Thyroid gland (tissue), 4 donors: ENCODE results near the gene PTPRH. TPM values are rescaled to one million over a fixed set of nuclear protein-coding genes. Genes with fewer than 3 reads are reported as not detected.
"Not testable (repeated sequence)": the region's sequence is repeated elsewhere in the genome, so short reads cannot be mapped to it uniquely, and the experiment has no call there.

Experiments
- DNase-seq, 2 donors: peaks; one replicate each; pipeline ENCODE4 v3.0.0-alpha.2; 2019
- H3K27ac ChIP-seq, 3 donors: fragments of 200-600 bp; sonication (generic); 1 replicate in 2 of 3; 2 replicates in 1 of 3; pipeline ENCODE4 v1.5.1; 2016 to 2019; ENCODE audit warnings: mild to moderate bottlenecking in 1 of 3, moderate library complexity in 1 of 3
- H3K27me3 ChIP-seq: fragments of 200-600 bp; sonication (generic); one replicate; pipeline ENCODE4 v1.5.1; 2019
- H3K36me3 ChIP-seq, 2 donors: fragments of 200-600 bp; sonication (generic); one replicate each; pipeline ENCODE4 v1.5.1; 2016 to 2019
- H3K4me1 ChIP-seq, 2 donors: fragments of 200-600 bp; sonication (generic); one replicate each; pipeline ENCODE4 v1.5.1; 2017 to 2019
- H3K4me3 ChIP-seq, 3 donors: fragments of 200-600 bp; sonication (generic); replicated peaks in 1 of 3; 1 replicate in 2 of 3; 2 replicates in 1 of 3; pipeline ENCODE4 v1.5.1; 2016; ENCODE audit warnings: mild to moderate bottlenecking in 1 of 3
- H3K9me3 ChIP-seq: fragments of 200-600 bp; sonication (generic); one replicate; pipeline ENCODE4 v1.5.1; 2017
- POLR2A ChIP-seq, 2 donors: fragments of 450-650 bp; IDR thresholded peaks; one replicate each; pipeline ENCODE4 v1.6.1; 2017; ENCODE audit warnings: antibody characterized with exemption in 2 of 2, mild to moderate bottlenecking in 2 of 2, moderate library complexity in 1 of 2
- WGBS, 2 donors: methylation state at CpG; one replicate each; pipeline ENCODE4 v1.1.5; 2017; 5-methylcytosine and 5-hydroxymethylcytosine counted together
- intact Hi-C: fragments of 100-400 bp; cut with DNase I; formaldehyde crosslinking; loops from one replicate; pipeline ENCODE4 v1.15.1; 2023
- total RNA-seq, 4 donors: library from RNA; depleted of rRNA; stranded (reverse); fragments of >200 nt; gene quantifications; one replicate each; pipeline ENCODE4 v1.2.3, GENCODE V29; 2016
- TF ChIP-seq, protein P1 (sequence below), 6 experiments: fragments of 200-600 bp in 3 of 6; fragments of 450-650 bp in 3 of 6; sonication (generic) in 3 of 6; IDR thresholded peaks; one replicate each; pipeline ENCODE4 v1.5.1; 2016 to 2019; ENCODE audit warnings: antibody characterized with exemption in 6 of 6, mild to moderate bottlenecking in 2 of 6, inconsistent platforms in 1 of 6, moderate library complexity in 1 of 6

The PTPRH gene
- total RNA-seq, 4 donors from 2014 or later, result 0.11 to 2.6 (median 0.54) TPM; not detected in 1

DNA sequence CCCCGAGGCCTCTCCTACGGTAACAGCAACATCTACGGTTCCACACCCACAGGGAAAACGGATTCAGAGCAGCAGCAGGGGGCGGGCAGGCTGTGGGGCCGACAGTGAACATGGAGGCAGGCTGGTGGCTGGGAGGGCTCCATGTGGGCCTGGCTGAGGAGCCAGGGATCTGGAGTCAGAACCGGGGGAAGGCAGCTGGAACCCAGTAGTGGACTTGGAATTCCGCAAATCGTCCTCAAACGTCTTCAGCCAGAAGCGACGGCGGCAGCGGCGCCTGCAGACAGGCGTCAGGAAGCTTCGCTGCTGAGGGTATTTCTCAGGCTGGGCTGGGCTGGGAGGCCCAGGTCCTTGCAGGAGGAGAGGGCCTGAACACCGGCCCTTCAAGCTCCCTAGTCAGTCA lies 17.5 kb upstream of the PTPRH start:
- no peak overlapping the region for H3K27ac ChIP-seq
- TF ChIP-seq POLR2A (IDR thresholded peaks at IDR 0.05), result no peak
- TF ChIP-seq, protein P1, sequence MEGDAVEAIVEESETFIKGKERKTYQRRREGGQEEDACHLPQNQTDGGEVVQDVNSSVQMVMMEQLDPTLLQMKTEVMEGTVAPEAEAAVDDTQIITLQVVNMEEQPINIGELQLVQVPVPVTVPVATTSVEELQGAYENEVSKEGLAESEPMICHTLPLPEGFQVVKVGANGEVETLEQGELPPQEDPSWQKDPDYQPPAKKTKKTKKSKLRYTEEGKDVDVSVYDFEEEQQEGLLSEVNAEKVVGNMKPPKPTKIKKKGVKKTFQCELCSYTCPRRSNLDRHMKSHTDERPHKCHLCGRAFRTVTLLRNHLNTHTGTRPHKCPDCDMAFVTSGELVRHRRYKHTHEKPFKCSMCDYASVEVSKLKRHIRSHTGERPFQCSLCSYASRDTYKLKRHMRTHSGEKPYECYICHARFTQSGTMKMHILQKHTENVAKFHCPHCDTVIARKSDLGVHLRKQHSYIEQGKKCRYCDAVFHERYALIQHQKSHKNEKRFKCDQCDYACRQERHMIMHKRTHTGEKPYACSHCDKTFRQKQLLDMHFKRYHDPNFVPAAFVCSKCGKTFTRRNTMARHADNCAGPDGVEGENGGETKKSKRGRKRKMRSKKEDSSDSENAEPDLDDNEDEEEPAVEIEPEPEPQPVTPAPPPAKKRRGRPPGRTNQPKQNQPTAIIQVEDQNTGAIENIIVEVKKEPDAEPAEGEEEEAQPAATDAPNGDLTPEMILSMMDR (IDR thresholded peaks at IDR 0.05), result no peak
- DNase-seq, result no peak
- intact Hi-C loops, result no loop called here
- peaks cover 6 to 34% of the 10 kb centered on the region in 2 donors for H3K4me1 ChIP-seq
- H3K36me3 ChIP-seq, result peaks cover 16 to 29% of the 10 kb centered on the region in 2 donors
- H3K9me3 ChIP-seq, result no peaks in the 10 kb centered on the region
- WGBS, 2 donors, result 76 to 84% methylated on average over 17 to 18 of the region's 18 CpGs
- H3K4me3 ChIP-seq, result no peak overlapping the region
- no peaks in the 10 kb centered on the region for H3K27me3 ChIP-seq

DNA sequence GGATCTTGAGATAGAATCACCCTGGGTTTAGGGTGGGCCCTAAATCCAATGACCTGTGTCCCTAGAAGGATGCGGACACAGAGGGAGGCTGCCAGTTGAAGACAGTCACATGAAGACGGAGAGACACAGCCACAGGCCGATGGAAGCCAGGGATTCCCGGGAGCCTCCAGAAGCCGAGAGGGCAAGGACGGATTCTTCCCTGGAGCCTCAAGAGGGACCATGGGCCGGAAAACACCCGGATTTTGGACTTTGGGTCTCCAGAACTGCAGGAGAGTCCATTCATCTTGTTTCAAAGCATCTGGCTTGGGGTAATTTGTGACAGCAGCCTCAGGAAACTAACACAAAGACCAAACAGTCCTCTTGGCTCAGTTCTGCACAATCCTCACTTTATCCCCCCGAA lies 17.0 kb upstream of the PTPRH start:
- no peak for DNase-seq
- peaks cover 6 to 29% of the 10 kb centered on the region in 2 donors for H3K4me1 ChIP-seq
- intact Hi-C loops, result no loop called here
- TF ChIP-seq POLR2A (IDR thresholded peaks at IDR 0.05), result no peak
- 79 to 91% methylated on average over 6 to 9 of the region's 9 CpGs for WGBS, 2 donors
- H3K27me3 ChIP-seq, result no peaks in the 10 kb centered on the region
- peaks cover 11 to 24% of the 10 kb centered on the region in 2 donors for H3K36me3 ChIP-seq
- no peaks in the 10 kb centered on the region for H3K9me3 ChIP-seq
- H3K4me3 ChIP-seq, result no peak overlapping the region
- H3K27ac ChIP-seq, result no peak overlapping the region

DNA sequence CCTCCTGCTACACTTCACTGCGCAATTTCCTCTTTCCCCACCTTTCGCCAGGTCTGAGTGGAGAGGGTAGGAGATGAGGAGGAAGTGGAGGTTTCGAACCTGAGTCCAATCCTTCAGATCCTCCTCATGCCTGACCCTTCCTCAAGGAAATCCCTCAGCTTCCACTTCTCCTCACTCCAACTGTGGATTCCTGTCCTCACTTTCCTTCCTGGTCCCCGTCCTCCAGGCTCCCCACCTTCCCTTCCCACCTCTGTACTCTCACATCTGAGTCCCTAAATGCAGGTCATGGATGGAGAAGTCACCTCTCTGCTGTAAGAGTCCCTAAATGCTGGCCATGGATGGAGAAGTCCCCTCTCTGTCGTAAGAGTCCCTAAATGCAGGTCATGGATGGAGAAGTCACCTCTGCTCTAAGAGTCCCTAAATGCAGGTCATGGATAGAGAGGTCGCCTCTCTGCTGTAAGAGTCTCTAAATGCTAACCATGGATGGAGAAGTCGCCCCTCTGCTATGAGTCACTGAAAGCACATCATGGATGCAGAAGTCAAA lies 16.2 kb upstream of the PTPRH start:
- H3K27ac ChIP-seq, result no peak overlapping the region
- H3K4me3 ChIP-seq, result no peak overlapping the region
- no peak for DNase-seq
- H3K36me3 ChIP-seq, result peaks cover 4 to 16% of the 10 kb centered on the region in 2 donors
- H3K4me1 ChIP-seq, result peaks cover 6 to 26% of the 10 kb centered on the region in 2 donors
- intact Hi-C loops, result no loop called here
- H3K9me3 ChIP-seq, result no peaks in the 10 kb centered on the region
- TF ChIP-seq, protein P1 (IDR thresholded peaks at IDR 0.05), result no peak
- TF ChIP-seq POLR2A (IDR thresholded peaks at IDR 0.05), result no peak
- H3K27me3 ChIP-seq, result no peaks in the 10 kb centered on the region
- 93 to 94% methylated on average over 7 of the region's 7 CpGs for WGBS, 2 donors

DNA sequence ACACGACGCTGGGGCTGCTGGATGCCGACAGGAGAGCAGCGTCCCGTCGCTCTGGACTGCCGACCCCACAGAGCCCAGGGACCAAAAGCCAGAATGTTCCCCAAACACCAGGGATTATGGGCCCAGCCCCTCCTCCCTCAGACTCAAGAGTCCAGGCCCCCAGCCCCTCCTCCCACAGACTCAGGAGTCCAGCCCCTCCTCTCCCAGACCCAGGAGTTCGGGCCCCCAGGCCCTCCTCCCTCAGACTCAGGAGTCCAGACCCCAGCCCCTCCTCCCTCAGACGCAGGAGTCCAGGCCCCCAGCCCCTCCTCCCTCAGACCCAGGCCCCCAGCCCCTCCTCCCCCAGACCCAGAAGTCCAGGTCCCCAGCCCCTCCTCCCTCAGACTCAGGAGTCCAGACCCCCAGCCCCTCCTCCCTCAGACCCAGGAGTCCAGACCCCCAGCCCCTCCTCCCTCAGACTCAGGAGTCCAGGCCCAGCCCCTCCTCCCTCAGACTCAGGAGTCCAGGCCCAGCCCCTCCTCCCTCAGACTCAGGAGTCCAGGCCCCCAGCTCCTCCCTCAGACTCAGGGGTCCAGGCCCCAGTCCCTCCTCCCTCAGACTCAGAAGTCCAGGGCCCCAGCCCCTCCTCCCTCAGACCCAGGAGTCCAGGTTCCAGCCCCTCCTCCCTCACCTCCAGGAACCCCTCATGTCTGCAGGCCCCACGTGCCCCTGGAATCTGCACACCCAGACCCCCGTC lies 15.5 kb upstream of the PTPRH start:
- intact Hi-C loops, H3K9me3 ChIP-seq, H3K4me3 ChIP-seq, DNase-seq, H3K27ac ChIP-seq, H3K27me3 ChIP-seq: not testable (repeated sequence)
- Histone ChIP-seq H3K36me3 (peaks cover 0 to 11% of the 10 kb centered on the region in 2 donors), H3K4me1 (peaks cover 6 to 26% of the 10 kb centered on the region in 2 donors)
- WGBS, 2 donors, result 72 to 83% methylated on average over 5 to 9 of the region's 11 CpGs

DNA sequence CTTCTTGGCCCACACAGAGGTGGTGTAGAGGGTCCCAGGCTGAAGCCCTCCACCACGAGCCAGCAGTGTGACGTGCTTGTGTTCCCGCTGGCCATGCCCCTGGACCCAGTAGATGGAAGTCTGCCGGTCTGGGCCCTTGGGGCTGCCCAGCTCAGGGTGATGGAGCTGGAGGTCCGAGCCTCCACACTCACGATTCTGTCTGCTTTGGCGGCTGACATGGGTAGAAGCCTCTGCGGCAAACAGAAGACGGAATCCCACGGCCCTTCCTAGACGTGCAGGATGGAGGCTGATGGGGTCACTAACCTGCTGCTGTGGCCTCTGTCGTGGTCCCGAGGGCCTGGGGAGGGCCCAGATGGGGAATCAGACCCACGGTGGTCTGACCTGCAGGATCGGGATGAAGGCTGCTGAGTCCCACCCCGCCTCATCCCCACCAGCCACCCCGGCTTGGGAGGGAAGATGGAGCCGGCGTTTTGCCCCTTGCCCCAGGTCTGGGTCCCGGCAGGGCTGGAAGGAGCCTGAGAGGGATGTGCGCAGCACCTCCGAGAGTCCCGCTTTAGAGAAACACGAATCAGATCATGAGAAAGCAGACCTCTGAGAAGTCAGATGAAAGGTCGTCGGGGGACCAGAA lies 14.9 kb upstream of the PTPRH start:
- intact Hi-C loops, result no loop called here
- H3K4me3 ChIP-seq, result no peak overlapping the region
- 84 to 87% methylated on average over 12 to 13 of the region's 26 CpGs for WGBS, 2 donors
- peaks cover 0 to 9% of the 10 kb centered on the region in 2 donors for H3K36me3 ChIP-seq
- H3K4me1 ChIP-seq, result peaks cover 6 to 22% of the 10 kb centered on the region in 2 donors
- TF ChIP-seq, protein P1 (IDR thresholded peaks at IDR 0.05), result no peak
- no peak for TF ChIP-seq POLR2A (IDR thresholded peaks at IDR 0.05)
- no peaks in the 10 kb centered on the region for H3K27me3 ChIP-seq
- H3K27ac ChIP-seq, result no peak overlapping the region
- DNase-seq, result no peak
- no peaks in the 10 kb centered on the region for H3K9me3 ChIP-seq
